Heart right ventricle (tissue), 16 donors: ENCODE results near the gene NAT10. TPM values are rescaled to one million over a fixed set of nuclear protein-coding genes. Genes with fewer than 3 reads are reported as not detected.
"Not testable (repeated sequence)": the region's sequence is repeated elsewhere in the genome, so short reads cannot be mapped to it uniquely, and the experiment has no call there.

Experiments
- ATAC-seq, 8 donors: fragments of 200-7000 bp; cut with Tn5 transposase; one replicate each; pipeline ENCODE4 v1.9.1; 2020; ENCODE audit warnings: mild to moderate bottlenecking in 8 of 8, moderate library complexity in 8 of 8, moderate number of reproducible peaks in 1 of 8
- DNase-seq, 2 donors: peaks; one replicate each; pipeline ENCODE4 v3.0.0-alpha.2; 2020
- H3K27ac ChIP-seq, 10 donors: fragments of 200-600 bp; sonication (generic) in 2 of 10; one replicate each; pipeline versions ENCODE4 v1.5.0 to v1.8.0; 2020 to 2022; ENCODE audit warnings: mild to moderate bottlenecking in 3 of 10
- H3K27me3 ChIP-seq, 7 donors: fragments of 200-600 bp; one replicate each; pipeline ENCODE4 v1.8.0; 2021 to 2022; ENCODE audit warnings: mild to moderate bottlenecking in 2 of 7
- H3K36me3 ChIP-seq, 9 donors: fragments of 200-600 bp; sonication (generic) in 1 of 9; one replicate each; pipeline versions ENCODE4 v1.5.0 to v1.8.0; 2020 to 2022; ENCODE audit warnings: mild to moderate bottlenecking in 2 of 9
- H3K4me1 ChIP-seq, 9 donors: fragments of 200-600 bp; sonication (generic) in 1 of 9; one replicate each; pipeline versions ENCODE4 v1.5.0 to v1.8.0; 2020 to 2022; ENCODE audit warnings: mild to moderate bottlenecking in 4 of 9
- H3K4me3 ChIP-seq, 10 donors: fragments of 200-600 bp; sonication (generic) in 2 of 10; one replicate each; pipeline versions ENCODE4 v1.5.0 to v1.8.0; 2020 to 2022; ENCODE audit warnings: mild to moderate bottlenecking in 7 of 10, moderate library complexity in 2 of 10
- H3K9me3 ChIP-seq, 11 donors: fragments of 200-600 bp in 10 of 11; sonication (generic) in 2 of 11; one replicate each; pipeline versions ENCODE4 v1.5.0 to v1.8.0; 2013 to 2022; ENCODE audit warnings: mild to moderate bottlenecking in 2 of 11, control low read depth in 1 of 11, moderate library complexity in 1 of 11
- CTCF ChIP-seq, 9 donors: fragments of 200-600 bp; sonication (generic) in 2 of 9; IDR thresholded peaks; one replicate each; pipeline versions ENCODE4 v1.5.0 to v1.8.0; 2021 to 2022; ENCODE audit warnings: antibody characterized with exemption in 9 of 9, mild to moderate bottlenecking in 5 of 9, moderate library complexity in 1 of 9
- WGBS, 2 donors: extraction: QIAGEN DNeasy Blood & Tissue Kit; methylation state at CpG; one replicate each; pipeline ENCODE4 v1.1.7; 2013; ENCODE audit warnings: inconsistent platforms in 1 of 2; 5-methylcytosine and 5-hydroxymethylcytosine counted together
- intact Hi-C, 10 donors: fragments of 100-400 bp; cut with DNase I; formaldehyde crosslinking; loops; one replicate each; pipeline versions ENCODE4 v1.11.1 to v1.14.2; 2022
- polyA plus RNA-seq, 2 donors: library from polyadenylated mRNA; stranded (reverse); fragments of 200-250 nt; gene quantifications; one replicate each; pipeline ENCODE4 v1.2.3, GENCODE V29; 2013
- total RNA-seq, 10 donors: library from RNA; stranded (reverse); fragmentation: NEBNext Ultra II Directional in 3 of 10; extraction: Animal tissue kit (Norgen Biotek cat#: 25700) in 3 of 10; gene quantifications; one replicate each; pipeline versions ENCODE4 v1.2.1 to v1.2.4, GENCODE V29; 2021 to 2023
- donor health status: Arrhythmogenic right ventricular cardiomyopathy.
- donor health status: ischemic (EF 13 %, LVEDD 7.1; RV severe dilation, severe dysfunction).
- donor health status: healthy with polysubstance abuse.
- donor health status: DM: no; HTN: yes; CAD: no.
- donor health status: DM: no; HTN: no; CAD: no.
- donor health status: ischemic (EF 25% LVEDD 6.9; RV normal size, moderate dysfunction).
- donor health status: ischemic (EF 25% LVEDD 5.7; RV mildly dilated, moderate dysfunction).
- donor health status: healthy.
- donor health status: DM: yes; HTN: yes; CAD: no.
- donor health status: Ischemic cardiomyopathy.
- donor health status: ischemic (EF 35%, LVEDD 5.7; RV mildly dilated, moderate dysfunction).
- donor health status: nonischemic (EF 11% LVEDD 7.7; RV severe dilation, severe dysfunction).
- donor health status: DM: yes; HTN: yes; CAD: no.
- donor health status: PGD.
- donor health status: ischemic (EF 29% LVEDD 5.4; RV normal size, mild dysfunction).
- donor health status: nonischemic (EF 23%, LVEDD 6.1; RV moderate dilation, normal function).

Gene NAT10
- total and polyA plus RNA-seq, 12 donors: 16.2 to 26.4 (median 21.9) TPM

DNA sequence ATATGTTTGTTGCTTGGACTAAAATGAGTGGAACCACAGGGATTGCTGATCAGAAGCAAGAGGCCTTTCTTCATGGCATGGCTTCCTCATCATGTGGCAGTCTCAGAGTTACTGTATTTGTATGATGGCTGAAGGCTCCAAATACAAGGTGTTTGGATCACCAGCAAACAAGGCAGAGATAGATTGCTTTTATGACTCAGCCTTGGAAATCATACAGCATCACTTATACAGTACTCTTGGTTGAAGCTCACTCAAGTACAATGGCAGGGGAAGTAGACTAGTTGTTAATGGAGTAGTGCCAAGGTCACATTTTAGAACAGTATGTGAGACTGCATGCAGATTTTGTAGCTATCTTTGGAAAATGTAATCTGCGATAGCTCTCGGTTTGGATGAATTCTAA is 37.3 kb upstream of the NAT10 start:
- Histone ChIP-seq H3K27ac (peak overlapping the region in 6 of 10 donors; percentile 32 to 63 (median 44)), H3K9me3 (no peaks in the 10 kb centered on the region), H3K36me3 (peaks cover 0 to 46% (median 14%) of the 10 kb centered on the region in 9 donors), H3K4me3 (no peak overlapping the region), H3K27me3 (no peaks in the 10 kb centered on the region), H3K4me1 (peaks cover 3 to 71% (median 55%) of the 10 kb centered on the region in 9 donors)
- intact Hi-C loops: loop anchor here in 1 of 10 donors (5.0 kb wide), 2 partner anchors 34 to 71 kb away; no protein-coding TSS in a partner anchor
- 9 to 10% methylated on average over 2 of the region's 2 CpGs for WGBS, 2 donors
- TF ChIP-seq CTCF (IDR thresholded peaks at IDR 0.05): no peak
- ATAC-seq (peak; percentile 60 to 94 (median 88)), DNase-seq (peak in 1 of 2 donors; percentile 4)

DNA sequence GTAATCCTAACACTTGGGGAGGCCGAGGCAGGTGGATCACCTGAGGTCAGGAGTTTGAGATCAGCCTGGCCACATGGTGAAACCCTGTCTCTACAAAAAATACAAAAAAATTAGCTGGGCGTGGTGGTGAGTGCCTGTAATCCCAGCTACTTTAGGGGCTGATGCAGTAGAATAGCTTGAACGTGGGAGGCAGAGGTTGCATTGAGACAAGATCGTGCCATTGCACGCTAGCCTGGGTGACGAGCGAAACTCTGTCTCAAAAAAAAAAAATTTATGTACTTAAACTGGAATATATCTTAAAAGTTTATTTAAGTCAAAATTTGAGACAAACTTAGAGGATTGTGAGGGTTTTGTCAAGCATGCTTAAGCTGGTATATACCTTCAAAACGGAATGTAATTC is 34.1 kb upstream of the NAT10 start:
- H3K4me3 ChIP-seq, H3K9me3 ChIP-seq, intact Hi-C loops, H3K27ac ChIP-seq, DNase-seq, ATAC-seq, H3K27me3 ChIP-seq: not testable (repeated sequence)
- H3K36me3 ChIP-seq: peaks cover 0 to 57% (median 24%) of the 10 kb centered on the region in 9 donors
- 86 to 88% methylated on average over 8 of the region's 8 CpGs for WGBS, 2 donors
- H3K4me1 ChIP-seq: peaks cover 3 to 55% (median 43%) of the 10 kb centered on the region in 9 donors

- H3K27me3 ChIP-seq: no peaks in the 10 kb centered on the region
- TF ChIP-seq CTCF (IDR thresholded peaks at IDR 0.05): no peak
- WGBS, 2 donors: 76 to 78% methylated on average over 3 of the region's 3 CpGs
- intact Hi-C loops: no loop called here
- no peak overlapping the region for H3K27ac ChIP-seq
- DNase-seq (no peak), ATAC-seq (no peak)
- H3K9me3 ChIP-seq: no peaks in the 10 kb centered on the region
- H3K36me3 ChIP-seq: peaks cover 0 to 63% (median 31%) of the 10 kb centered on the region in 9 donors
- H3K4me1 ChIP-seq: peaks cover 3 to 47% (median 38%) of the 10 kb centered on the region in 9 donors
- no peak overlapping the region for H3K4me3 ChIP-seq
Observed at GRCh38 chr11:34072041-34072440, 33.4 kb upstream of the NAT10 start.

- H3K27ac ChIP-seq: no peak overlapping the region
- intact Hi-C loops: no loop called here
- WGBS, 2 donors: 70 to 77% methylated on average over 2 of the region's 2 CpGs
- H3K4me1 ChIP-seq: peaks cover 3 to 39% (median 31%) of the 10 kb centered on the region in 9 donors
- no peak for TF ChIP-seq CTCF (IDR thresholded peaks at IDR 0.05)
- H3K36me3 ChIP-seq: peaks cover 0 to 70% (median 35%) of the 10 kb centered on the region in 9 donors
- H3K9me3 ChIP-seq: no peaks in the 10 kb centered on the region
- H3K27me3 ChIP-seq: no peaks in the 10 kb centered on the region
- no peak for ATAC-seq
- DNase-seq: no peak
- H3K4me3 ChIP-seq: no peak overlapping the region
Observed at GRCh38 chr11:34072832-34073231, 32.6 kb upstream of the NAT10 start.

DNA sequence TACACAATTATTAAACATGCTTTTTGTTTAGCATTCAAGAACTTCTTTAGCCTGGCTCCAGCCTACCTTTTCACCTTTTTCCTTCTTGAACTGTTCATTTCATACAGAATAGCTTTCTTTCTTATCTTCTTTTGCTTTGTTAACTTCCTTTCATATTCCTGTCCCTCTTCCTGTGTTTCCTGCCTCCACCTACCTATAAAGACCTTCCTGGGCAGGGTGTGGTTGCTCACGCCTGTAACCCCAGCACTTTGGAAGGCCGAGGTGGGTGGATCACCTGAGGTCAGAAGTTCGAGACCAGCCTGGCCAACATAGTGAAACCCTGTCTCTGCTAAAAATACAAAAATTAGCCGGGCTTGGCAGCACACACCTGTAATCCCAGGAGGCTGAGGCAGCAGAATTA is 31.0 kb upstream of the NAT10 start:
- Histone ChIP-seq H3K36me3 (peaks cover 0 to 86% (median 43%) of the 10 kb centered on the region in 9 donors), H3K4me3 (no peak overlapping the region), H3K27me3 (no peaks in the 10 kb centered on the region), H3K27ac (peak overlapping the region in 1 of 10 donors; percentile 17), H3K9me3 (no peaks in the 10 kb centered on the region), H3K4me1 (peaks cover 0 to 26% (median 19%) of the 10 kb centered on the region in 9 donors)
- intact Hi-C loops: no loop called here
- no peak for DNase-seq
- TF ChIP-seq CTCF (IDR thresholded peaks at IDR 0.05): no peak
- ATAC-seq: no peak
- 63 to 71% methylated on average over 4 of the region's 4 CpGs for WGBS, 2 donors
